HG03280 (cell line): ENCODE measurements around the gene ZGLP1.

Experiments
- ATAC-seq: cut with Tn5 transposase; IDR thresholded peaks from one replicate; pipeline ENCODE4 v1.9.1; 2021; ENCODE audit warnings: mild to moderate bottlenecking, moderate library complexity; ENCODE audit not compliant: unreplicated experiment

The ZGLP1 gene

GRCh38 chr19:10328558-10329429 lies 19.2 kb upstream of the ZGLP1 start:
- no peak for ATAC-seq

GRCh38 chr19:10327793-10328192 lies 18.2 kb upstream of the ZGLP1 start:
- ATAC-seq, result no peak

GRCh38 chr19:10325732-10326131 lies 16.1 kb upstream of the ZGLP1 start:
- ATAC-seq, result no peak

- no peak for ATAC-seq
These were observed 12.5 kb upstream of the ZGLP1 start for GRCh38 chr19:10321874-10322835.

- ATAC-seq, result no peak
These were observed 11.8 kb upstream of the ZGLP1 start for GRCh38 chr19:10321417-10321797.

- no peak for ATAC-seq
These were observed 11.2 kb upstream of the ZGLP1 start for GRCh38 chr19:10320602-10321416.

GRCh38 chr19:10318807-10319682 lies 9.4 kb upstream of the ZGLP1 start:
- ATAC-seq, result no peak

GRCh38 chr19:10317857-10318462 lies 8.3 kb upstream of the ZGLP1 start:
- ATAC-seq, result no peak

- no peak for ATAC-seq
These were observed 7.6 kb upstream of the ZGLP1 start for GRCh38 chr19:10317045-10317856.

GRCh38 chr19:10316229-10317044 lies 6.8 kb upstream of the ZGLP1 start:
- ATAC-seq, result no peak

- peak; percentile 71 for ATAC-seq
These were observed 6.0 kb upstream of the ZGLP1 start, which contains the start of gene FDX2 for GRCh38 chr19:10315335-10316214. FDX2 (minus strand) TSS chr19:10316015; CDS start chr19:10315996, 19 bp downstream.

- ATAC-seq, result no peak
These were observed 3.3 kb downstream of the ZGLP1 start for GRCh38 chr19:10306327-10306726.

GRCh38 chr19:10305139-10305806 lies 4.3 kb downstream of the ZGLP1 start:
- no peak for ATAC-seq

GRCh38 chr19:10299545-10300458 lies 9.8 kb downstream of the ZGLP1 start:
- no peak for ATAC-seq
